ENCODE data around the gene CA10. TPM values are rescaled to one million over a fixed set of nuclear protein-coding genes. Genes with fewer than 3 reads are reported as not detected.

Gene CA10
- total and polyA plus RNA-seq, 9 of the 15 experiments (the other 6 are each of a cell fraction or from before 2014, with no cell fraction given), result not detected

GRCh38 chr17:51730303-51731050 is 428.0 kb downstream of the CA10 start:
- FAIRE-seq (no peak), ATAC-seq (no peak), DNase-seq (ENCODE audit: extremely low read depth in 1 of 4, low spot score in 3 of 4) (no peak)
- Histone ChIP-seq H2AFZ (ENCODE audit: low read depth, low read length) (no peak overlapping the region), H3K9ac (ENCODE audit: insufficient read depth in 1 of 2, low read depth in 2 of 2, low read length in 2 of 2) (no peak overlapping the region), H3K9me3 (replicated peaks; ENCODE audit: control insufficient read depth, insufficient read depth, low read depth, low read length) (no peaks in the 10 kb centered on the region), H3K27ac (ENCODE audit: extremely low read depth, low read depth, low read length) (no peak overlapping the region), H3K36me3 (ENCODE audit: control insufficient read depth, insufficient read depth, low read length) (no peaks in the 10 kb centered on the region), H3K9me1 (ENCODE audit: control insufficient read depth, insufficient read depth, low read length) (no peaks in the 10 kb centered on the region), H3K4me1 (replicated peaks in 1 of 2; ENCODE audit: control insufficient read depth in 2 of 2, insufficient read depth in 2 of 2, low read length in 2 of 2) (no peaks in the 10 kb centered on the region), H4K20me1 (replicated peaks; ENCODE audit: control insufficient read depth, insufficient read depth, low read length) (no peaks in the 10 kb centered on the region), H3K79me2 (ENCODE audit: control insufficient read depth, insufficient read depth, low read length) (no peaks in the 10 kb centered on the region), H3K4me3 (no peak overlapping the region), H3K4me2 (ENCODE audit: insufficient read depth, low read length) (no peak overlapping the region), H3K27me3 (ENCODE audit: control insufficient read depth in 2 of 2, insufficient read depth in 2 of 2, low read length in 2 of 2) (no peaks in the 10 kb centered on the region)
- BruUV-seq (replicated peaks), result no TSS peak
- in situ Hi-C loops (cut with MboI), result no loop called here
- ChIA-PET CTCF (ENCODE audit: low intra/inter-chr PET ratio) (no interaction called here), POLR2A (no interaction called here)
- TF ChIP-seq SMARCB1 (IDR thresholded peaks at IDR 0.05; ENCODE audit: insufficient read length, low read depth) (no peak), BCLAF1 (IDR thresholded peaks at IDR 0.05; ENCODE audit: borderline replicate concordance in 1 of 2, control insufficient read depth in 1 of 2, low read depth in 2 of 2, low read length in 1 of 2) (no peak), ZNF217 (CRISPR knock-in tag; IDR thresholded peaks at IDR 0.05) (no peak), TEAD2 (tag; IDR thresholded peaks at IDR 0.05) (no peak), KDM2B (CRISPR knock-in tag; IDR thresholded peaks at IDR 0.05) (no peak), E2F6 (IDR thresholded peaks at IDR 0.05; ENCODE audit: borderline replicate concordance in 1 of 2, extremely low read depth in 1 of 2, insufficient read depth in 1 of 2, insufficient read length in 1 of 2, low read depth in 1 of 2, low read length in 1 of 2, poor library complexity in 1 of 2, severe bottlenecking in 1 of 2) (no peak), ZBTB7A (IDR thresholded peaks at IDR 0.05; ENCODE audit: borderline replicate concordance, control insufficient read depth, low read depth, low read length) (no peak), GABPB2 (CRISPR knock-in tag; conservative IDR thresholded peaks at IDR 0.05) (no peak)
- TF ChIP-seq, protein P1, sequence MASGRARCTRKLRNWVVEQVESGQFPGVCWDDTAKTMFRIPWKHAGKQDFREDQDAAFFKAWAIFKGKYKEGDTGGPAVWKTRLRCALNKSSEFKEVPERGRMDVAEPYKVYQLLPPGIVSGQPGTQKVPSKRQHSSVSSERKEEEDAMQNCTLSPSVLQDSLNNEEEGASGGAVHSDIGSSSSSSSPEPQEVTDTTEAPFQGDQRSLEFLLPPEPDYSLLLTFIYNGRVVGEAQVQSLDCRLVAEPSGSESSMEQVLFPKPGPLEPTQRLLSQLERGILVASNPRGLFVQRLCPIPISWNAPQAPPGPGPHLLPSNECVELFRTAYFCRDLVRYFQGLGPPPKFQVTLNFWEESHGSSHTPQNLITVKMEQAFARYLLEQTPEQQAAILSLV (tag; IDR thresholded peaks at IDR 0.05), result no peak
- TF ChIP-seq, protein P2, sequence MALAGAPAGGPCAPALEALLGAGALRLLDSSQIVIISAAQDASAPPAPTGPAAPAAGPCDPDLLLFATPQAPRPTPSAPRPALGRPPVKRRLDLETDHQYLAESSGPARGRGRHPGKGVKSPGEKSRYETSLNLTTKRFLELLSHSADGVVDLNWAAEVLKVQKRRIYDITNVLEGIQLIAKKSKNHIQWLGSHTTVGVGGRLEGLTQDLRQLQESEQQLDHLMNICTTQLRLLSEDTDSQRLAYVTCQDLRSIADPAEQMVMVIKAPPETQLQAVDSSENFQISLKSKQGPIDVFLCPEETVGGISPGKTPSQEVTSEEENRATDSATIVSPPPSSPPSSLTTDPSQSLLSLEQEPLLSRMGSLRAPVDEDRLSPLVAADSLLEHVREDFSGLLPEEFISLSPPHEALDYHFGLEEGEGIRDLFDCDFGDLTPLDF (CRISPR knock-in tag; IDR thresholded peaks at IDR 0.05), result no peak
- WGBS (ENCODE audit: insufficient coverage, low coverage, missing lambda C conversion rate), result 0% methylated on average over 3 of the region's 4 CpGs
- intact Hi-C loops (cut with micrococcal nuclease), result no loop called here

All from K562 (cell line).